Upper lobe of left lung (tissue), 4 donors: ENCODE data around the gene TOMM40.

ENCODE experiments used
- CTCF ChIP-seq, 6 experiments: fragments of 450-650 bp in 4 of 6; fragments of 200-600 bp in 2 of 6; sonication (generic) in 2 of 6; IDR thresholded peaks; one replicate each; pipeline ENCODE4 v1.5.1; 2016 to 2019; ENCODE audit warnings: antibody characterized with exemption in 6 of 6
- POLR2A ChIP-seq, 4 donors: fragments of 450-650 bp; IDR thresholded peaks; one replicate each; pipeline ENCODE4 v1.5.1; 2016 to 2017; ENCODE audit warnings: antibody characterized with exemption in 4 of 4, mild to moderate bottlenecking in 2 of 4

- no peak for TF ChIP-seq CTCF (IDR thresholded peaks at IDR 0.05)
- TF ChIP-seq POLR2A (IDR thresholded peaks at IDR 0.05), result no peak
Measured at GRCh38 chr19:44894946-44895345, 3.9 kb downstream of the TOMM40 start.
